Heart left ventricle (tissue), 13 donors: ENCODE results near the gene MYCT1.

Source experiments
- CTCF ChIP-seq, 12 donors: fragments of 200-600 bp; sonication (generic) in 4 of 12; IDR thresholded peaks; one replicate each; pipeline versions ENCODE4 v1.5.0 to v1.8.0; 2018 to 2022; ENCODE audit warnings: antibody characterized with exemption in 12 of 12, mild to moderate bottlenecking in 5 of 12
- POLR2A ChIP-seq, 2 donors: fragments of 450-650 bp; IDR thresholded peaks; one replicate each; pipeline ENCODE4 v1.6.1; 2017; ENCODE audit warnings: antibody characterized with exemption in 2 of 2, mild to moderate bottlenecking in 2 of 2, moderate library complexity in 2 of 2
- donor health status: ischemic (EF 13 %, LVEDD 7.1; RV severe dilation, severe dysfunction).
- donor health status: DM: no; HTN: yes; CAD: no.
- donor health status: DM: no; HTN: no; CAD: no.
- donor health status: ischemic (EF 25% LVEDD 6.9; RV normal size, moderate dysfunction).
- donor health status: ischemic (EF 25% LVEDD 5.7; RV mildly dilated, moderate dysfunction).
- donor health status: ischemic (EF 35%, LVEDD 5.7; RV mildly dilated, moderate dysfunction).
- donor health status: nonischemic (EF 11% LVEDD 7.7; RV severe dilation, severe dysfunction).
- donor health status: DM: yes; HTN: yes; CAD: no.
- donor health status: PGD.
- donor health status: ischemic (EF 29% LVEDD 5.4; RV normal size, mild dysfunction).
- donor health status: nonischemic (EF 23%, LVEDD 6.1; RV moderate dilation, normal function).

- TF ChIP-seq CTCF (IDR thresholded peaks at IDR 0.05) (no peak), POLR2A (IDR thresholded peaks at IDR 0.05) (no peak)
Measured at GRCh38 chr6:152648105-152648504, 49.6 kb upstream of the MYCT1 start.
